HEK293 (cell line): ENCODE data around the gene TTLL11.

Experiments used
- CTCF ChIA-PET: fragments of 350-600 bp; formaldehyde crosslinking; extraction: SDS; loops from one replicate; lab custom pipeline; 2021; ENCODE audit warnings: antibody characterized with exemption; lab: Yijun Ruan, JAX
- POLR2A ChIA-PET: fragments of 300-600 bp; formaldehyde crosslinking; extraction: SDS; loops from one replicate; lab custom pipeline; 2020; ENCODE audit warnings: antibody characterized with exemption, inconsistent platforms; lab: Yijun Ruan, JAX
- H3K27ac ChIP-seq: fragments of 200-500 bp; sonication (Bioruptor generic); 2 replicates; pipeline ENCODE4 v1.5.1; 2014; ENCODE audit warnings: low read depth, low read length, control low read depth, inconsistent platforms; ENCODE audit errors: extremely low read depth
- H3K36me3 ChIP-seq, 2 experiments: fragments of 200-500 bp in 1 of 2; sonication (Bioruptor generic) in 1 of 2; 1 replicate in 1 of 2; 2 replicates in 1 of 2; pipeline ENCODE4 v1.5.1; 2014 to 2017; ENCODE audit warnings: inconsistent platforms in 2 of 2, low read length in 2 of 2; ENCODE audit not compliant: control insufficient read depth in 2 of 2, insufficient read depth in 1 of 2
- H3K4me1 ChIP-seq: fragments of 200-500 bp; sonication (Bioruptor generic); 2 replicates; pipeline ENCODE4 v1.5.1; 2014; ENCODE audit warnings: mild to moderate bottlenecking, low read length, inconsistent platforms; ENCODE audit not compliant: control insufficient read depth, insufficient read depth
- H3K4me3 ChIP-seq: 2 replicates; pipeline ENCODE4 v1.5.1; 2011; ENCODE audit warnings: low read depth, mild to moderate bottlenecking, control low read depth, low read length, moderate library complexity
- H3K9me3 ChIP-seq: fragments of 200-500 bp; sonication (Bioruptor generic); 2 replicates; pipeline ENCODE4 v1.5.1; 2014; ENCODE audit warnings: low read depth, low read length, inconsistent platforms; ENCODE audit not compliant: control insufficient read depth, insufficient read depth
- ELK4 ChIP-seq: IDR thresholded peaks from 2 replicates; pipeline ENCODE4 v1.6.1; 2011; ENCODE audit warnings: mild to moderate bottlenecking, low read depth, low read length, borderline replicate concordance
- INSM2 ChIP-seq: fragments of 450-650 bp; formaldehyde crosslinking; IDR thresholded peaks from 2 replicates; pipeline ENCODE4 v1.5.1; 2016; ENCODE audit warnings: missing biosample characterization, missing genetic modification characterization
- KLF9 ChIP-seq: fragments of 450-650 bp; formaldehyde crosslinking; IDR thresholded peaks from 2 replicates; pipeline ENCODE4 v1.5.1; 2016; ENCODE audit warnings: missing biosample characterization, missing genetic modification characterization, low read depth
- MZF1 ChIP-seq: fragments of 450-650 bp; formaldehyde crosslinking; IDR thresholded peaks from 2 replicates; pipeline ENCODE4 v1.5.1; 2017; ENCODE audit warnings: missing biosample characterization, missing genetic modification characterization, borderline replicate concordance
- OSR2 ChIP-seq: fragments of 450-650 bp; formaldehyde crosslinking; IDR thresholded peaks from 2 replicates; pipeline ENCODE4 v1.5.1; 2016; ENCODE audit warnings: missing biosample characterization, missing genetic modification characterization
- PRDM1 ChIP-seq: fragments of 450-650 bp; formaldehyde crosslinking; IDR thresholded peaks from 2 replicates; pipeline ENCODE4; 2016; ENCODE audit warnings: missing biosample characterization, missing genetic modification characterization
- REPIN1 ChIP-seq: fragments of 450-650 bp; formaldehyde crosslinking; IDR thresholded peaks from 2 replicates; pipeline ENCODE4 v1.5.1; 2017; ENCODE audit warnings: missing biosample characterization, missing genetic modification characterization, low read depth
- SP3 ChIP-seq: fragments of 450-650 bp; formaldehyde crosslinking; IDR thresholded peaks from 2 replicates; pipeline ENCODE4 v1.5.1; 2016; ENCODE audit warnings: missing biosample characterization, missing genetic modification characterization
- ZBTB11 ChIP-seq: fragments of 450-650 bp; formaldehyde crosslinking; conservative IDR thresholded peaks from 2 replicates; pipeline ENCODE4 v1.5.1; 2016; ENCODE audit warnings: low read depth, missing biosample characterization, missing genetic modification characterization
- ZBTB48 ChIP-seq: fragments of 450-650 bp; formaldehyde crosslinking; IDR thresholded peaks from 2 replicates; pipeline ENCODE4 v1.5.1; 2016; ENCODE audit warnings: missing biosample characterization, missing genetic modification characterization
- ZBTB8A ChIP-seq: fragments of 450-650 bp; formaldehyde crosslinking; IDR thresholded peaks from 2 replicates; pipeline ENCODE4 v1.5.1; 2016; ENCODE audit warnings: missing biosample characterization, missing genetic modification characterization
- ZNF274 ChIP-seq, 2 experiments: fragments of 200-500 bp in 1 of 2; fragments of 450-650 bp in 1 of 2; sonication (Bioruptor generic) in 1 of 2; formaldehyde crosslinking in 1 of 2; IDR thresholded peaks; 2 replicates each; pipeline versions ENCODE4 v1.5.1 to v1.6.1; 2014 to 2016; ENCODE audit warnings: borderline replicate concordance in 1 of 2, inconsistent platforms in 1 of 2, low read length in 1 of 2, missing biosample characterization in 1 of 2, missing genetic modification characterization in 1 of 2
- ZNF391 ChIP-seq: fragments of 450-650 bp; formaldehyde crosslinking; IDR thresholded peaks from 2 replicates; pipeline ENCODE4 v1.5.1; 2016; ENCODE audit warnings: low read depth, missing biosample characterization, missing genetic modification characterization, borderline replicate concordance
- ZNF404 ChIP-seq: fragments of 450-650 bp; formaldehyde crosslinking; IDR thresholded peaks from 2 replicates; pipeline ENCODE4 v1.5.1; 2017; ENCODE audit warnings: missing biosample characterization, missing genetic modification characterization
- ZNF664 ChIP-seq: fragments of 450-650 bp; formaldehyde crosslinking; IDR thresholded peaks from 2 replicates; pipeline ENCODE4 v1.5.1; 2016; ENCODE audit warnings: missing biosample characterization, missing genetic modification characterization
- ZNF677 ChIP-seq: fragments of 450-650 bp; IDR thresholded peaks from 2 replicates; pipeline ENCODE4 v1.5.0; 2018; ENCODE audit warnings: missing biosample characterization, mild to moderate bottlenecking, missing genetic modification characterization, moderate library complexity
- ZNF701 ChIP-seq: fragments of 450-650 bp; formaldehyde crosslinking; IDR thresholded peaks from 2 replicates; pipeline ENCODE4 v1.5.1; 2016; ENCODE audit warnings: missing biosample characterization, missing genetic modification characterization
- ZNF747 ChIP-seq: fragments of 450-650 bp; formaldehyde crosslinking; IDR thresholded peaks from 2 replicates; pipeline ENCODE4 v1.5.1; 2016; ENCODE audit warnings: missing biosample characterization, missing genetic modification characterization
- ZNF768 ChIP-seq: fragments of 450-650 bp; formaldehyde crosslinking; IDR thresholded peaks from 2 replicates; pipeline ENCODE4 v1.5.1; 2018; ENCODE audit warnings: missing biosample characterization, mild to moderate bottlenecking, missing genetic modification characterization
- ZSCAN30 ChIP-seq: fragments of 450-650 bp; IDR thresholded peaks from 2 replicates; pipeline ENCODE4 v1.5.1; 2018; ENCODE audit warnings: missing biosample characterization, mild to moderate bottlenecking, missing genetic modification characterization, moderate library complexity
- ZSCAN5A ChIP-seq: fragments of 450-650 bp; formaldehyde crosslinking; IDR thresholded peaks from 2 replicates; pipeline ENCODE4 v1.5.1; 2016; ENCODE audit warnings: missing biosample characterization, missing genetic modification characterization

TTLL11 gene

GRCh38 chr9:122036988-122037387 is 56.1 kb downstream of the TTLL11 start:
- H3K27ac ChIP-seq: no peak overlapping the region
- no peaks in the 10 kb centered on the region for H3K4me1 ChIP-seq
- no peaks in the 10 kb centered on the region for H3K9me3 ChIP-seq
- no peak for TF ChIP-seq ZNF391 (tag by site-specific recombination)
- H3K36me3 ChIP-seq: peaks cover 0 to 3% of the 10 kb centered on the region in 2 experiments; a peak in 1 of 3 replicates
- no peak overlapping the region for H3K4me3 ChIP-seq
- POLR2A ChIA-PET: no interaction called here
- CTCF ChIA-PET: interaction anchor here (0.7 kb wide), 3 partner anchors 36 to 74 kb away, joined by 3 to 4 read pairs (median 4); no protein-coding TSS in a partner anchor

- POLR2A ChIA-PET: no interaction called here
These were observed 56.7 kb downstream of the TTLL11 start for GRCh38 chr9:122036408-122036807.

More at GRCh38 chr9:122036408-122036807, 56.7 kb downstream of the TTLL11 start:
- H3K4me1 ChIP-seq: no peaks in the 10 kb centered on the region
- peaks cover 0 to 3% of the 10 kb centered on the region in 2 experiments; a peak in 1 of 3 replicates for H3K36me3 ChIP-seq
- H3K27ac ChIP-seq: no peak overlapping the region
- H3K9me3 ChIP-seq: no peaks in the 10 kb centered on the region
- TF ChIP-seq ZNF677 (tag by site-specific recombination) (no peak), ELK4 (no peak), KLF9 (tag by site-specific recombination) (no peak), ZSCAN30 (no peak), MZF1 (tag by site-specific recombination) (no peak), ZBTB48 (tag by site-specific recombination) (no peak), ZBTB8A (tag by site-specific recombination) (no peak), ZNF664 (tag by site-specific recombination) (no peak), ZBTB11 (tag by site-specific recombination) (no peak), INSM2 (tag by site-specific recombination) (no peak), ZNF747 (no peak), ZNF404 (tag by site-specific recombination) (no peak), REPIN1 (tag by site-specific recombination) (no peak), ZNF768 (tag by site-specific recombination) (no peak), ZSCAN5A (no peak), OSR2 (tag by site-specific recombination) (no peak), SP3 (no peak), ZNF701 (tag by site-specific recombination) (no peak), ZNF274 (IDR thresholded peaks at IDR 0.05; ENCODE audit: low read length) (no peak), ZNF274 (tag by site-specific recombination; IDR thresholded peaks at IDR 0.05; ENCODE audit: borderline replicate concordance) (no peak), PRDM1 (no peak)
- H3K4me3 ChIP-seq: no peak overlapping the region
- CTCF ChIA-PET: interaction anchor here (0.7 kb wide), 1 partner anchor 73 kb away, joined by 4 read pairs; no protein-coding TSS in a partner anchor
